ENCODE measurements around the gene RYR2. TPM values are rescaled to one million over a fixed set of nuclear protein-coding genes. Genes with fewer than 3 reads are reported as not detected.
"Not testable (repeated sequence)": the region's sequence is repeated elsewhere in the genome, so short reads cannot be mapped to it uniquely, and the experiment has no call there.

The RYR2 gene
- total RNA-seq, 1 donor from 2014 or later: 0.28 TPM

DNA sequence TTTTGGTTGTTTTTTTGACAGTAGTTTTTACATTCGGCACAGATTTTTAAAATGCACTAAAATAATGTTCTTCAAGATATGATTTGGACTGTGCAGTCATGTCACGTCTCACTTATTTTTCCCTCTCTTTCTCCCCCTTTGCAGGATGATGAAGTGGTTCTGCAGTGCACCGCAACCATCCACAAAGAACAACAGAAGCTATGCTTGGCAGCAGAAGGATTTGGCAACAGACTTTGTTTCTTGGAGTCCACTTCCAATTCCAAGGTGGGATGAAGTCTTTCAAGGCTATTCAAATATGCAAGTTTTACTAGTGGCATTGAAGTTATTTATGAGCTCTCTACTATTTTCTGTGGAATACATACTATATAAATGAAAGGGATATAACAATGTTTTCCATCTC lies 228.4 kb downstream of the RYR2 start:
- ATAC-seq: no peak

GRCh38 chr1:237277994-237278393 lies 236.0 kb downstream of the RYR2 start:
- ATAC-seq: not testable (repeated sequence)

GRCh38 chr1:237279629-237280028 lies 237.6 kb downstream of the RYR2 start:
- ATAC-seq: no peak

GRCh38 chr1:237281481-237281880 lies 239.5 kb downstream of the RYR2 start:
- ATAC-seq: no peak

GRCh38 chr1:237282208-237282783 lies 240.3 kb downstream of the RYR2 start:
- no peak for ATAC-seq

- ATAC-seq: no peak
These were observed 246.0 kb downstream of the RYR2 start for GRCh38 chr1:237287876-237288521.

- no peak for ATAC-seq
These were observed 251.8 kb downstream of the RYR2 start for GRCh38 chr1:237293804-237294203.

- no peak for ATAC-seq
These were observed 254.9 kb downstream of the RYR2 start for GRCh38 chr1:237296861-237297260.

DNA sequence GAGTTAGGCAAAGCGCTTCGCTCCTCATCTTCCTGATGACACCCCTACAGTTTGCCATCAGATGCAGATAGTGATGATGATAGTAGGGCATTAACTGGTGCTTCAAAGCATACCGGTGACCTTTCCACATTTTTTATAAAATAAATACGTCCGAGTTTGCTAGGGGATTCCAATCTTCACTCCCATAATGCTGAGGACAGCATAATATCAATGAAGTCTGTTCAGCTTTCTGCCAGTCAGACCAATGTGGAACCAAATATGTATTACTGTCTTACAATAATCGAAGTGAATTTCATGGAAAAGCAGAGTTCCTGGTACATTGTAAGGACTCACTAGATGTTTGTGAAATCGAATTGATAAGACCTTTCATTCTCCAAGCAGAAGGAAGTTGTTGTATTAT lies 258.7 kb downstream of the RYR2 start:
- no peak for ATAC-seq

DNA sequence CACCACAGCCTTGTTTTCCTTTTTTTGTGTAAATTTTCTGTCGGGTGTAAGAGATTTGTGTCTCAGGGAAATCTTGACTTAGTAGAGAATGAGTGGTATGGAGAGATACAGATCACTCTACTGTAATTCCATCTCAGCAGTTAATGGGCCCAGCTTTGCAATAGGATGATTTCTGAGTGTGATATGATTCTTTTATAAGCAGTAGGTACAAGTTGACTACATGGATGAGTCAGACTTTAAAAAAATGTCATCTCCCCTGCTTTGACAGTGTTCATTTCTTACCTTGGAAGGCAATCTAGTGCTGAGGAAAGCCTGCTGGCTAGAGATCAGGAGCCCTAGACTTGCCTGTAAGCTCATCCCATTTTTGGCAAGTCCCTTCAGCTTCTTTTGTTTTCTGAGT lies 261.9 kb downstream of the RYR2 start:
- no peak for ATAC-seq

DNA sequence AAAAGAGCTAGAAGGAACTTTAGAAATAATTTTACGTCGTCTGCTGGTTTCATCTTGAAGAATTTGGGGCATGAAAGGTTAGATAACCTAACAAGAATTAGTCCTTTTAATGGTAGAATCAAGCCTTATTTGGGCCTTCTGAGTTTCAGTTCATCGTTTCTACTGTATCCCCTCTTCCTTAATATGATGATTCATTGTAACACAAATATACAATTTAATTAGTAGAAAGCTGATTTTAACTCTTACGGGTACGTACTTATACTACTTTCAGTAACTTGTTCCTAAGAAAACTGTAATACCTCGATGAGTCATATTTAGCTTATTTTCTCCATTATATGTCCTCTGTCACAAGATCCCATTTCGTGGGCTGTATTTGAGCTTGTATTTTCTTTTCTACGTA lies 264.7 kb downstream of the RYR2 start:
- ATAC-seq: no peak

DNA sequence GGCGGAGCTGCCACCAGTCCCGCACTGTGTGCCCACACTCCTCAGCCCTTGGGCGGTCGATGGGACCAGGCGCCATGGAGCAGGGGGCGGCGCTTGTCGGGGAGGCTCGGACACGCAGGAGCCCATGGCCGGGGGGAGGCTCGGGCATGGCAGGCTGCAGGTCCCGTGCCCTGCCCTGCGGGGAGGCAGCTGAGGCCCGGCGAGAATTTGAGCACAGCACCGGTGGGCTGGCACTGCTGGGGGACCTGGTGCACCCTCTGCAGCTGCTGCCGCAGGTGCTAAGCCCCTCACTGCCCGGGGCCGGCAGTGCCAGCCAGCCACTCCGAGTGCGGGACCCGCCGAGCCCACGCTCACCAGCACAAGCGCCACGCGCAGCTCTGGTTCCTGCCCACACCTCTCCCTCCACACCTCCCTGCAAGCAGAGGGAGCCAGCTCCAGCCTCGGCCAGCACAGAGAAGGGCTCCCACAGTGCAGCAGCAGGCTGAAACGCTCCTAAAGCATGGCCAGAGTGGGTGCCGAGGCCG lies 267.7 kb downstream of the RYR2 start:
- no peak for ATAC-seq

- ATAC-seq: no peak
These were observed 274.4 kb downstream of the RYR2 start for GRCh38 chr1:237316352-237316751.

GRCh38 chr1:237318748-237319147 lies 276.8 kb downstream of the RYR2 start:
- ATAC-seq: no peak

- ATAC-seq: no peak
These were observed 278.9 kb downstream of the RYR2 start for GRCh38 chr1:237320890-237321289.

- no peak for ATAC-seq
These were observed 282.2 kb downstream of the RYR2 start for GRCh38 chr1:237324226-237324625.

DNA sequence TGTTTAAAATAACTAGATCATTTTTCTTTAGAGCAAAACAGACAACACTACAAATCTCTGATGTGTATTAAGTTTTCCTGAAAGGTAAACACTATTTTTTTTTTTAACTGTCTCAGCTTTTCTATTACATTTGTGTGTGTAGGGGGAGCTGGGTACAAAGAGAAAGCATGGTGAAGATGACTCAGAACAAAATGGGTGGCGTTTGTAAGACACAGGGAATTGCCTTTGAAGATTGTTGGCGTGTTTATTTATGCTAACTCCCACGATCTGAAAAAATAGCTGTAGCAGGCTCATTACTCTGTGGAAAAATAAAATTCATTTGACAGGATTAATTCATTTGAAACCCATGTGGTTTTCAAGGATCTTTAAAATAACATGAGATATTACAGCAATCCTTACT lies 285.1 kb downstream of the RYR2 start:
- no peak for ATAC-seq

- ATAC-seq: no peak
These were observed 298.9 kb downstream of the RYR2 start for GRCh38 chr1:237340892-237341291.

- no peak for ATAC-seq
These were observed 299.4 kb downstream of the RYR2 start for GRCh38 chr1:237341391-237341790.

- no peak for ATAC-seq
These were observed 300.7 kb downstream of the RYR2 start for GRCh38 chr1:237342730-237343129.

DNA sequence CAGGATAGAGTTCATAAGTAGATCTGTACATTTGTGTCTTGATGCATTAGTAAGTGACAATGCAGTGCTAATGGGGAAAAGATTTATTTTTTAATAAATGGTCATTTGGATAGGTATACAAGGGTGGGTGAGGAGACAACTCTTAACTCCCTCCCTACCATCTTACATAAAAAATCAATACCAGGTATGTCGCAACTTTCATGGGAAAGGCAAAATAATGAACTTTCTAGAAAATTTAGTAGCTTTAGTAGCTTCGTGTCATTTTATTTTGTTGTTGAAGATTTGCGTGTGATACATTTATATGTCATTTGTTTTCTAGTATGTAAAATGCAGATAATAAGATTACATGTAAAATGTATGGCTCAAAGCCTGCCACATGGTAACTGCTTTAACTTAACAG lies 310.8 kb downstream of the RYR2 start:
- ATAC-seq: no peak

- no peak for ATAC-seq
These were observed 311.9 kb downstream of the RYR2 start for GRCh38 chr1:237353918-237354317.

DNA sequence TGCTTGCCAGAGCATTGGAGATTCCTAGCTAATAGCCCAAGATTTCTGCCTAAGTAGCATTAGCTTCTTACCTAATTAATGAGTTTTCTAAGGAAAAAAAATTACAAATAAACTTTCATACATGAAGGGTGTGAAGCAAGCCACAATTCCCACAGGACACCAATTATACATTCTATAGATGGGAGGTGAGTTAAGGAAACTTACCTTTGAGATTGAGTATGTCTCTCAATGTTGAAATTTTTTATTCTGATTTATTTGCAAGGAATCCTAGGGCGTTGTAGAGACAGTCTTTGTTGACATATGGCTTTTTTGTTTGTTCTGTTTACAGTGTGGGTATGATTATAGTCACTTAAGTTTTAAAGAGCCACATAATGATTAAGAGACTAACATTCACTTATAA lies 313.0 kb downstream of the RYR2 start:
- ATAC-seq: no peak

GRCh38 chr1:237358555-237358954 lies 316.6 kb downstream of the RYR2 start:
- no peak for ATAC-seq

DNA sequence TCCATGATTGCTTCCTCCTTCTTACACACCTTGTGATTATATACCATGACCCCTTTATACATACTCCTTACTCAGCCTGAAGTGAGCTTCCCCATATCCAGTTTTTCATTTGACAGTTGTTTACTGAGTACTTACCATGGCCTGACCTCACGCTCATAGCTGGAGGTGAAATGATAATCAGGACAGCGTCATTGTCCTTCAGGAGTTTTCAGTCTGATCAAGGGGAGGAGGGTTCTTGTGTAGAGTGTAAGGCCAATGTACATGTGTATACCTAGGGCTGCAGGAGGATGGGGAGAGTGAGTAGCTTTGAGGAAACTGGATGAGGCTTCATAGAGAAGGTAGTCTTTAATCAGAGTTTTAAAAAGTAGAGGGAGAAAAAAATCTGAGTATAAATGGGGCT lies 325.8 kb downstream of the RYR2 start:
- no peak for ATAC-seq

All from esophagus mucosa (tissue), 1 donor.